Kidney (tissue), 14 donors: ENCODE results near the gene BTG4. TPM values are rescaled to one million over a fixed set of nuclear protein-coding genes. Genes with fewer than 3 reads are reported as not detected.

Experiments used
- DNase-seq, 5 donors: peaks; one replicate each; pipeline ENCODE4 v3.0.0-alpha.2; 2013 to 2020
- FAIRE-seq: peaks from 2 replicates; lab custom pipeline; 2012; peaks lifted over from hg19 to GRCh38; lab: Jason Lieb, UNC
- H3K27ac ChIP-seq, 2 donors: one replicate each; pipeline ENCODE4 v1.7.0; 2013; ENCODE audit warnings: low read depth in 2 of 2, low read length in 2 of 2, inconsistent platforms in 1 of 2
- H3K27me3 ChIP-seq: one replicate; pipeline ENCODE4 v1.7.1; 2013; ENCODE audit warnings: low read length, inconsistent platforms; ENCODE audit not compliant: control insufficient read depth, insufficient read depth
- H3K36me3 ChIP-seq, 3 donors: one replicate each; pipeline versions ENCODE4 v1.7.0 to v1.7.1; 2013; ENCODE audit warnings: low read length in 3 of 3, control low read depth in 1 of 3, inconsistent platforms in 1 of 3; ENCODE audit not compliant: insufficient read depth in 3 of 3, control insufficient read depth in 2 of 3
- H3K4me1 ChIP-seq, 3 donors: one replicate each; pipeline versions ENCODE4 v1.7.0 to v1.7.1; 2013; ENCODE audit warnings: low read length in 3 of 3, inconsistent platforms in 1 of 3, low read depth in 1 of 3; ENCODE audit not compliant: control insufficient read depth in 2 of 3, insufficient read depth in 2 of 3
- H3K4me3 ChIP-seq, 3 donors: one replicate each; pipeline versions ENCODE4 v1.7.0 to v1.8.1; 2013; ENCODE audit warnings: low read length in 3 of 3, control low read depth in 1 of 3, inconsistent platforms in 1 of 3
- H3K9ac ChIP-seq, 3 donors: one replicate each; pipeline versions ENCODE4 v1.7.0 to v1.7.1; 2013; ENCODE audit warnings: low read length in 3 of 3, control low read depth in 1 of 3, inconsistent platforms in 1 of 3
- H3K9me3 ChIP-seq, 3 donors: one replicate each; pipeline versions ENCODE4 v1.7.0 to v1.7.1; 2013; ENCODE audit warnings: low read length in 3 of 3, control low read depth in 1 of 3, inconsistent platforms in 1 of 3; ENCODE audit not compliant: control insufficient read depth in 2 of 3, insufficient read depth in 1 of 3
- CTCF ChIP-seq: IDR thresholded peaks from 3 replicates; pipeline ENCODE4 v1.5.1; 2012; ENCODE audit warnings: mild to moderate bottlenecking, moderate library complexity, borderline replicate concordance; ENCODE audit not compliant: insufficient read depth; ENCODE audit errors: extremely low read depth
- intact Hi-C: fragments of 100-400 bp; cut with DNase I; formaldehyde crosslinking; loops from one replicate; pipeline ENCODE4 v1.11.1; 2022
- polyA plus RNA-seq: library from polyadenylated mRNA; stranded (reverse); fragments of 350-450 nt; fragmentation: Illumina TruSeq; extraction: RNeasy Lipid Tissue Mini Kit (QIAGEN cat#74804); gene quantifications from one replicate; pipeline ENCODE4 v1.2.3, GENCODE V29; 2014; ENCODE audit warnings: low read depth, low replicate concordance; ENCODE audit not compliant: insufficient read depth
- total RNA-seq: library from RNA; stranded (reverse); fragmentation: NEBNext Ultra II Directional; extraction: Animal tissue kit (Norgen Biotek cat#: 25700); gene quantifications from one replicate; pipeline ENCODE4 v1.2.1, GENCODE V29; 2021
- donor health status: control.
- donor health status: control.
- donor health status: control.
- donor health status: control.
- donor health status: control.
- donor health status: DM: yes; HTN: yes; CAD: no.
- donor health status: Normal renal cell carcinoma (clear cell type).

Gene BTG4
- total and polyA plus RNA-seq, 2 donors from 2014 or later = not detected

- no peaks in the 10 kb centered on the region for H3K4me1 ChIP-seq
- H3K9me3 ChIP-seq = no peaks in the 10 kb centered on the region
- H3K9ac ChIP-seq = no peak overlapping the region
- DNase-seq (peak in 2 of 5 donors; percentile 29 to 47), FAIRE-seq (no peak)
- H3K4me3 ChIP-seq = no peak overlapping the region
- H3K27me3 ChIP-seq = no peaks in the 10 kb centered on the region
- no peak overlapping the region for H3K27ac ChIP-seq
- intact Hi-C loops = no loop called here
- H3K36me3 ChIP-seq = no peaks in the 10 kb centered on the region
- no peak for TF ChIP-seq CTCF
These were observed 63.8 kb downstream of the BTG4 start for GRCh38 chr11:111448414-111448813.

GRCh38 chr11:111447931-111448330 lies 64.3 kb downstream of the BTG4 start:
- H3K36me3 ChIP-seq = no peaks in the 10 kb centered on the region
- no peaks in the 10 kb centered on the region for H3K9me3 ChIP-seq
- H3K9ac ChIP-seq = no peak overlapping the region
- no peaks in the 10 kb centered on the region for H3K27me3 ChIP-seq
- no peak for DNase-seq
- no peak for FAIRE-seq
- no peak for TF ChIP-seq CTCF
- no peak overlapping the region for H3K4me3 ChIP-seq
- no peaks in the 10 kb centered on the region for H3K4me1 ChIP-seq
- H3K27ac ChIP-seq = no peak overlapping the region
- intact Hi-C loops = no loop called here

- intact Hi-C loops = no loop called here
- no peak overlapping the region for H3K4me3 ChIP-seq
- FAIRE-seq = no peak
These were observed 65.1 kb downstream of the BTG4 start for GRCh38 chr11:111447112-111447471.

More at GRCh38 chr11:111447112-111447471, 65.1 kb downstream of the BTG4 start:
- Histone ChIP-seq H3K27me3 (no peaks in the 10 kb centered on the region), H3K4me1 (no peaks in the 10 kb centered on the region), H3K36me3 (no peaks in the 10 kb centered on the region), H3K9me3 (no peaks in the 10 kb centered on the region), H3K27ac (no peak overlapping the region), H3K9ac (no peak overlapping the region)
- no peak for DNase-seq
- TF ChIP-seq CTCF = no peak
